ENCODE data around the gene ZNF629. TPM values are rescaled to one million over a fixed set of nuclear protein-coding genes. Genes with fewer than 3 reads are reported as not detected.

ZNF629 gene
- polyA plus RNA-seq, 1 of the 3 experiments (the other 2 are of a cell fraction), result 4.7 TPM

DNA sequence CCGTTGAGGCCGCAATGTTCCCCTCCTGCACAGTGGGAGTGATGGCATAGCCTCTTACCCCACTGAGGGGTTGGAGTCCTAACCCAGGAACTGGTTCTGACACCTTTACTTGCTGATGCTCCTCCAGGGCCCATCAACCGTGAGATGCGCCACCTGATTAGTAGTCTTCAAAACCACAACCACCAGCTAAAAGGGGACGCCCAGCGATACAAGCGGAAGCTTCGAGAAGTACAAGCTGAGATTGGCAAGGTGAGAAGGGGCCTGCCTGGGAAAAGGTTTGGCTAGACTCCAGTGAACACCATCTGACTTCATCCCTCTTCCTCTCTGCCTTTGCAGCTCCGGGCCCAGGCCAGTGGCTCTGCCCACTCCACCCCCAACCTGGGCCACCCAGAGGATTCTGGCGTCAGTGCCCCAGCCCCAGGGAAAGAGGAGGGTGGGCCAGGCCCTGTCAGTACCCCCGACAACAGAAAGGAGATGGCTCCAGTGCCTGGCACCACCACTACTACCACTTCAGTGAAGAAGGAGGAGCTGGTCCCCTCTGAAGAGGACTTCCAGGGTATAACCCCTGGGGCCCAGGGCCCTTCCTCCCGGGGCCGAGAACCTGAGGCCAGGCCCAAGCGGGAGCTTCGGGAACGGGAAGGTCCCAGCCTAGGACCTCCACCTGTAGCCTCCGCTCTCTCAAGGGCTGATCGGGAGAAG lies 19.1 kb downstream of the ZNF629 start:
- no peaks in the 10 kb centered on the region for H3K9me2 ChIP-seq
- DNase-seq, result no peak
- ChIA-PET POLR2A (interaction anchor here (0.8 kb wide), 1 partner anchor 11 kb away, joined by 3 read pairs; no protein-coding TSS in a partner anchor), CTCF (interaction anchor here (0.8 to 0.9 kb wide), 2 partner anchors 25 to 134 kb away, joined by 3 read pairs; no protein-coding TSS in a partner anchor)
- WGBS (ENCODE audit: low lambda C conversion rate), result 96% methylated on average over 14 of the region's 18 CpGs
- H3K27ac ChIP-seq (ENCODE audit: low read depth in 2 of 2, low read length in 1 of 2), result no peak overlapping the region
- no peak overlapping the region for H3K9ac ChIP-seq
- no peaks in the 10 kb centered on the region for H4K20me1 ChIP-seq (ENCODE audit: insufficient read depth)
- no peak overlapping the region for H3K4me3 ChIP-seq (ENCODE audit: low read depth in 2 of 2, low read length in 1 of 2)
- no peak for TF ChIP-seq NFIC (IDR thresholded peaks at IDR 0.05; ENCODE audit: borderline replicate concordance)
- no peak for TF ChIP-seq JUND (IDR thresholded peaks at IDR 0.05)
- TF ChIP-seq, protein P1, sequence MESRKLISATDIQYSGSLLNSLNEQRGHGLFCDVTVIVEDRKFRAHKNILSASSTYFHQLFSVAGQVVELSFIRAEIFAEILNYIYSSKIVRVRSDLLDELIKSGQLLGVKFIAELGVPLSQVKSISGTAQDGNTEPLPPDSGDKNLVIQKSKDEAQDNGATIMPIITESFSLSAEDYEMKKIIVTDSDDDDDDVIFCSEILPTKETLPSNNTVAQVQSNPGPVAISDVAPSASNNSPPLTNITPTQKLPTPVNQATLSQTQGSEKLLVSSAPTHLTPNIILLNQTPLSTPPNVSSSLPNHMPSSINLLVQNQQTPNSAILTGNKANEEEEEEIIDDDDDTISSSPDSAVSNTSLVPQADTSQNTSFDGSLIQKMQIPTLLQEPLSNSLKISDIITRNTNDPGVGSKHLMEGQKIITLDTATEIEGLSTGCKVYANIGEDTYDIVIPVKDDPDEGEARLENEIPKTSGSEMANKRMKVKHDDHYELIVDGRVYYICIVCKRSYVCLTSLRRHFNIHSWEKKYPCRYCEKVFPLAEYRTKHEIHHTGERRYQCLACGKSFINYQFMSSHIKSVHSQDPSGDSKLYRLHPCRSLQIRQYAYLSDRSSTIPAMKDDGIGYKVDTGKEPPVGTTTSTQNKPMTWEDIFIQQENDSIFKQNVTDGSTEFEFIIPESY (IDR thresholded peaks at IDR 0.05; ENCODE audit: borderline replicate concordance, low read depth), result no peak
- no peak for TF ChIP-seq FOXM1 (IDR thresholded peaks at IDR 0.05; ENCODE audit: low read depth)
- no peak for TF ChIP-seq CHD2 (IDR thresholded peaks at IDR 0.05; ENCODE audit: low read length, partially characterized antibody)
- no peak for TF ChIP-seq TCF12 (IDR thresholded peaks at IDR 0.05)
- no peak for TF ChIP-seq SIN3A (IDR thresholded peaks at IDR 0.05; ENCODE audit: borderline replicate concordance, low read depth, low read length)
- TF ChIP-seq FOSL2 (IDR thresholded peaks at IDR 0.05; ENCODE audit: borderline replicate concordance, low read depth), result no peak
- TF ChIP-seq SMC3 (IDR thresholded peaks at IDR 0.05; ENCODE audit: low read depth, low read length), result no peak
- no peak for TF ChIP-seq RAD21 (IDR thresholded peaks at IDR 0.05; ENCODE audit: low read length)
- TF ChIP-seq, protein P2, sequence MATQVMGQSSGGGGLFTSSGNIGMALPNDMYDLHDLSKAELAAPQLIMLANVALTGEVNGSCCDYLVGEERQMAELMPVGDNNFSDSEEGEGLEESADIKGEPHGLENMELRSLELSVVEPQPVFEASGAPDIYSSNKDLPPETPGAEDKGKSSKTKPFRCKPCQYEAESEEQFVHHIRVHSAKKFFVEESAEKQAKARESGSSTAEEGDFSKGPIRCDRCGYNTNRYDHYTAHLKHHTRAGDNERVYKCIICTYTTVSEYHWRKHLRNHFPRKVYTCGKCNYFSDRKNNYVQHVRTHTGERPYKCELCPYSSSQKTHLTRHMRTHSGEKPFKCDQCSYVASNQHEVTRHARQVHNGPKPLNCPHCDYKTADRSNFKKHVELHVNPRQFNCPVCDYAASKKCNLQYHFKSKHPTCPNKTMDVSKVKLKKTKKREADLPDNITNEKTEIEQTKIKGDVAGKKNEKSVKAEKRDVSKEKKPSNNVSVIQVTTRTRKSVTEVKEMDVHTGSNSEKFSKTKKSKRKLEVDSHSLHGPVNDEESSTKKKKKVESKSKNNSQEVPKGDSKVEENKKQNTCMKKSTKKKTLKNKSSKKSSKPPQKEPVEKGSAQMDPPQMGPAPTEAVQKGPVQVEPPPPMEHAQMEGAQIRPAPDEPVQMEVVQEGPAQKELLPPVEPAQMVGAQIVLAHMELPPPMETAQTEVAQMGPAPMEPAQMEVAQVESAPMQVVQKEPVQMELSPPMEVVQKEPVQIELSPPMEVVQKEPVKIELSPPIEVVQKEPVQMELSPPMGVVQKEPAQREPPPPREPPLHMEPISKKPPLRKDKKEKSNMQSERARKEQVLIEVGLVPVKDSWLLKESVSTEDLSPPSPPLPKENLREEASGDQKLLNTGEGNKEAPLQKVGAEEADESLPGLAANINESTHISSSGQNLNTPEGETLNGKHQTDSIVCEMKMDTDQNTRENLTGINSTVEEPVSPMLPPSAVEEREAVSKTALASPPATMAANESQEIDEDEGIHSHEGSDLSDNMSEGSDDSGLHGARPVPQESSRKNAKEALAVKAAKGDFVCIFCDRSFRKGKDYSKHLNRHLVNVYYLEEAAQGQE (IDR thresholded peaks at IDR 0.05; ENCODE audit: low read depth, low read length), result no peak
- no peak for TF ChIP-seq ELF1 (IDR thresholded peaks at IDR 0.05)
- TF ChIP-seq RFX5 (IDR thresholded peaks at IDR 0.05; ENCODE audit: low read length), result no peak
- TF ChIP-seq NRF1 (IDR thresholded peaks at IDR 0.05; ENCODE audit: low read depth, low read length), result no peak
- TF ChIP-seq GATA2 (CRISPR knock-in tag; IDR thresholded peaks at IDR 0.05), result no peak
- TF ChIP-seq, protein P3, sequence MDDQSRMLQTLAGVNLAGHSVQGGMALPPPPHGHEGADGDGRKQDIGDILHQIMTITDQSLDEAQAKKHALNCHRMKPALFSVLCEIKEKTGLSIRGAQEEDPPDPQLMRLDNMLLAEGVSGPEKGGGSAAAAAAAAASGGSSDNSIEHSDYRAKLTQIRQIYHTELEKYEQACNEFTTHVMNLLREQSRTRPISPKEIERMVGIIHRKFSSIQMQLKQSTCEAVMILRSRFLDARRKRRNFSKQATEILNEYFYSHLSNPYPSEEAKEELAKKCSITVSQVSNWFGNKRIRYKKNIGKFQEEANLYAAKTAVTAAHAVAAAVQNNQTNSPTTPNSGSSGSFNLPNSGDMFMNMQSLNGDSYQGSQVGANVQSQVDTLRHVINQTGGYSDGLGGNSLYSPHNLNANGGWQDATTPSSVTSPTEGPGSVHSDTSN (IDR thresholded peaks at IDR 0.05), result no peak
- TF ChIP-seq TAF1 (IDR thresholded peaks at IDR 0.05; ENCODE audit: borderline replicate concordance, low read depth, low read length), result no peak
- H3K36me3 ChIP-seq (replicated peaks in 1 of 2; ENCODE audit: control insufficient read depth in 1 of 2, insufficient read depth in 2 of 2, low read length in 1 of 2), result peaks cover 55 to 85% of the 10 kb centered on the region in 2 experiments
- H3K27me3 ChIP-seq (ENCODE audit: insufficient read depth), result no peaks in the 10 kb centered on the region
- H3K9me3 ChIP-seq, result no peaks in the 10 kb centered on the region
- H3K79me2 ChIP-seq (ENCODE audit: insufficient read depth), result peaks cover 27% of the 10 kb centered on the region
- no peak overlapping the region for H2AFZ ChIP-seq (ENCODE audit: low read depth)
- H3F3A ChIP-seq (replicated peaks; ENCODE audit: insufficient read depth), result peaks cover 4% of the 10 kb centered on the region
- peaks cover 7 to 10% of the 10 kb centered on the region in 2 experiments; a peak in 3 of 4 replicates for H3K4me1 ChIP-seq (ENCODE audit: control insufficient read depth in 1 of 2, insufficient read depth in 2 of 2, low read depth in 1 of 2, low read length in 1 of 2)
- no peak overlapping the region for H3K4me2 ChIP-seq

Measured in SK-N-SH (cell line).